Measurements from ENCODE around the gene NAPB.

GRCh38 chr20:23412026-23412425 is 9.3 kb downstream of the NAPB start:
- TF ChIP-seq EZH2 (IDR thresholded peaks at IDR 0.05; ENCODE audit: borderline replicate concordance, low read length) (no peak), CTCF (IDR thresholded peaks at IDR 0.05; ENCODE audit: low read length) (no peak)
